NT2/D1 (cell line): ENCODE measurements around the gene HIC1.
"Not testable (repeated sequence)": the region's sequence is repeated elsewhere in the genome, so short reads cannot be mapped to it uniquely, and the experiment has no call there.

Experiments used
- DNase-seq: peaks from one replicate; pipeline ENCODE4 v3.0.0-alpha.2; 2011; ENCODE audit warnings: low read depth, low spot score
- H3K27me3 ChIP-seq: 2 replicates; pipeline ENCODE4 v1.6.0; 2011; ENCODE audit warnings: mild to moderate bottlenecking; ENCODE audit not compliant: insufficient read length, insufficient read depth
- H3K36me3 ChIP-seq: 2 replicates; pipeline ENCODE4 v1.6.1; 2011; ENCODE audit warnings: mild to moderate bottlenecking, low read length, mixed read lengths; ENCODE audit not compliant: insufficient read depth, insufficient read length
- H3K4me1 ChIP-seq: 2 replicates; pipeline ENCODE4 v1.5.1; 2011; ENCODE audit not compliant: insufficient read depth, insufficient read length
- H3K4me3 ChIP-seq: 2 replicates; pipeline ENCODE4 v1.5.1; 2011; ENCODE audit warnings: low read depth; ENCODE audit not compliant: insufficient read length
- H3K9ac ChIP-seq: 2 replicates; pipeline ENCODE4 v1.6.0; 2011; ENCODE audit warnings: low read depth; ENCODE audit not compliant: insufficient read length
- H3K9me3 ChIP-seq: 2 replicates; pipeline ENCODE4 v1.5.1; 2011; ENCODE audit warnings: mild to moderate bottlenecking, low read length; ENCODE audit not compliant: insufficient read depth
- SUZ12 ChIP-seq: IDR thresholded peaks from 2 replicates; pipeline ENCODE4 v1.6.1; 2011; ENCODE audit not compliant: insufficient read length, insufficient read depth; ENCODE audit errors: extremely low read depth
- YY1 ChIP-seq: IDR thresholded peaks from 2 replicates; pipeline ENCODE4 v1.6.1; 2011; ENCODE audit not compliant: insufficient read length, insufficient read depth
- ZNF274 ChIP-seq: IDR thresholded peaks from 2 replicates; pipeline ENCODE4 v1.6.1; 2011; ENCODE audit warnings: mild to moderate bottlenecking, low read depth, low read length

Gene HIC1

DNA sequence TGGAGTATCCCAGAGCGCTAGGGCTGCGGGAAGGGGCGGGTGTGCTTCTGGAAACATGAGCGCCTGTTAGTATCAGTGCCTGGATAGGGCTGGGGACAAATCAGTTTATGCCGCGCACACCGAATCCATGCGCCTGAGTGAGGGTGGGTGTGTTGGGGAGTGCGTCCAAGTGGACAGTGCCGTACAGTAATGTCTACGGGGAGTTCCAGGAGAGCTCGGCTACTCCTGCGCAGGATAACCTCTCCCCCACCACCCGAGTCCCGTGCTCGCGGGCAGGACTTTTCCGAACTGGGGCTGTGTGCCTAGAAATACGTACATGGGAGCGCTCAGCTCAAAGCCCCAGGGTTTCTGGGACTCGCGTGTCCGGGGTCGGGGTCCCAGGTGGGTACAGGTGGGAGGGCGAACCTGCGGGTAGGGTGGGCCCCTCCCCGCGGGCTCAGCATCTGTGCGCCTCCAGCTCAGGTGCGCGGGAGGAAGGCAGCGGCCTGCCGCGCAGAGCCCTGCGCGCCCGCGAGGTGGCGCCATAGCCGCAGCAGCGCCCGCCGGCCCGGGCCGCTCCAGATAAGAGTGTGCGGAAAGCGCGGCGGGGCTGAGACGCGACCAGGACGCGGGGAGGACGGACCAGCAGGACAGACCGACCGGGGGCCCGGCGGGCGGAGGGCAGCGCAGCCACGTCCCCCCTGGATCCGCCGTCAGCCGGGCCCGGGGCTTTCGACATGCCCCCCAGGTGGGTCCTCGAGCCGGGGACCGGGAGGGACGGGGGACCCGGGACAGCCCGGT lies at the start of gene HIC1:
Gene HIC1 (plus strand): TSS at position 592 of the 780 bp plus-strand sequence. CDS start 1,588 bp downstream, outside the sequence.
- H3K27me3 ChIP-seq, result peaks cover 65% of the 10 kb centered on the region
- H3K9ac ChIP-seq, result peak within 1 kb of the TSS; percentile 65
- TF ChIP-seq SUZ12 (peak; percentile 41), YY1 (no peak), ZNF274 (no peak)
- H3K4me3 ChIP-seq, result peak within 1 kb of the TSS; percentile 43
- DNase-seq, result no peak
- peaks cover 15% of the 10 kb centered on the region for H3K4me1 ChIP-seq
- H3K9me3 ChIP-seq, result peaks cover 7% of the 10 kb centered on the region; the same call in 1 of the 2 replicates
- H3K36me3 ChIP-seq, result peaks cover 16% of the 10 kb centered on the region

DNA sequence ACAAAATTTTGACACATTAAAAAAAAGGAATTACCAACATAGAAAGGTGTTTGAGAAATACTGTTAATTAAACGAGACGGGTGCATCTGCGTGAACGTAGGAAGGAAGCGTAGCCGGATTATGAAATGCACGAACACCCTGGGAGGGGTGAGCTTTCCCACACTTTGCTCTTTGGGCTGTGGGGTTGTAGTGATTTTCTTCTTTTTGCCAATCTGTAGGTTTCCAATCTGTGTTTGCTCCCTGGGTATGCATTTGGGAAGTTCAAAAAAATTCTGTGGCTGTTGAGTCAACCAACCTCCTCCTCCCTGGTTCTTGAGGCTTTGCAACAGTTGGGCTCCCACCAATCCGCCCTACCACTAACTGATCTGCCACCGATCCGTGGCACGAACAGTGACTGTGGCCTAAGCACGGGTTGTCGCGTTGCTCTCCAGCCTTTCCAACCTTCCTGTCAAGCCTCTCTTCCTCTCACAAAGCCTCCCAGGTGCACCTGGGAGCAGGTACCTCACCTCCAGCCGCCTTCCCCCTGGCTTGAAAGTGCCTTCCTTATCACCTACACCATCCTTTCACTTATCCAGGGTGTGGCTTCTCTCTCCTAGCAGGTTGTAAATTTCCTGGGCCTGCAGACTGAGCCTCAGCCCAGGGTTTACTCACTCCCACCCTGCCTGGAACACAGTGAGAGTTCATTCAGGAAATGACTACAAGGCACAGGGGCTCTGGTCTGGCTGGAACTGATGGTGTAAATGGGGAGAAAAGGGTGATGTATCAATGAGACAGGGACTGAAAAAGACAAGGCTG lies 46.4 kb upstream of the HIC1 start:
- Histone ChIP-seq H3K9ac (no peak overlapping the region), H3K4me1 (peaks cover 14% of the 10 kb centered on the region), H3K4me3 (no peak overlapping the region), H3K27me3 (no peaks in the 10 kb centered on the region), H3K36me3 (no peaks in the 10 kb centered on the region), H3K9me3 (peaks cover under 1% of the 10 kb centered on the region; the same call in 1 of the 2 replicates)
- no peak for DNase-seq
- TF ChIP-seq SUZ12, result no peak
- no peak for TF ChIP-seq ZNF274
- no peak for TF ChIP-seq YY1

GRCh38 chr17:2009737-2010136 lies 45.2 kb upstream of the HIC1 start:
- Histone ChIP-seq H3K4me3 (no peak overlapping the region), H3K9me3 (peaks cover 9% of the 10 kb centered on the region), H3K36me3 (no peaks in the 10 kb centered on the region), H3K9ac (no peak overlapping the region), H3K4me1 (peaks cover 10% of the 10 kb centered on the region), H3K27me3 (no peaks in the 10 kb centered on the region)
- TF ChIP-seq SUZ12 (no peak), YY1 (no peak), ZNF274 (no peak)
- DNase-seq, result no peak

DNA sequence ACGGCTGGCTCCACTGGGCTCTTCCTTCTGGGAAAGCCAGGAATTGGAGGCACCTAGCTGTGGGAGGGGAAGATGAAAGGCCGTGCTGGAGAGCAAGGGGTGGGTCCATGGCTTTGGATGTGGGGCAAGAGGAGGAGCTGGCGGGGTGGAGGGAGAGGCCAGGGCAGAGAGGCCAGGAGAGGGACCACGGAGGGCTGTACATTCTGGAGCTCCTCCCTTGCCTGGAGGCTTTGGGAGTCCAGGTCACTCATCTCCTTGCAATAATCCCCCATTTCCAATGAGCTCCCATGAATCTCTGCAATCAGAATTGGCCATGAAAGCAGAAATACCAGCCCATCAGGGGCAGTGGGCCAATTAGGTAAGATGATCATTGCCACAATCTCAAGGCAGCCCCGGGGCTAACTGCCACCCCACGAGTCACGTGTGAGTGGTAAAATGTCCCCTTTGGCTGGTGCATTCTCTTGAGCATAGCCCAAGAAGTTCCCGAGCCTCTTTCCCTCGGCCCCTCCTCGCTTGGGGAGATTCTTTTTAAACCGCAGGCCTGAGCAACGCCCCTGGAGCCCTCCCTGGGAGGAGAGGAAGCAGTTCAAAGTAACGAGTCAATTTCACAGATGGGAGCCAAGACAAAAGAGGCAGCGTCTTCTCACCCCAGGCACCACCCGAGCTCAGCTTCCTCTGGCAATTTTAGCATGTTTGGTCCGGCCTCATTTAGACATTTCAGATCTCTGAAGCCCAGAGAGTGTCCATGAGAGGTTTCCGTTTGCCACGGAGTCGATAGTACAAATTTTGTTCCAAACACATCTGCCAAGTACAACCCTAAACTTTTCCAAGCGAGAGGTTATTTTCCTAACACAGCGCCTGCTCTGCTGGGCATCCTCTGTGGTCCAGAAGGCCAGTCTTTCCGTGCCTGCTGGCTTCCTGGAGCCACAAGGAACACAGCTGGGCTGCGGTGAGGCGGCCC lies 43.2 kb upstream of the HIC1 start:
- Histone ChIP-seq H3K4me3 (peak overlapping the region; percentile 4), H3K36me3 (no peaks in the 10 kb centered on the region), H3K27me3 (no peaks in the 10 kb centered on the region), H3K9me3 (peaks cover 9% of the 10 kb centered on the region), H3K4me1 (peaks cover 17% of the 10 kb centered on the region), H3K9ac (peak overlapping the region; percentile 62)
- no peak for TF ChIP-seq YY1
- TF ChIP-seq ZNF274, result no peak
- TF ChIP-seq SUZ12, result no peak
- DNase-seq, result no peak

DNA sequence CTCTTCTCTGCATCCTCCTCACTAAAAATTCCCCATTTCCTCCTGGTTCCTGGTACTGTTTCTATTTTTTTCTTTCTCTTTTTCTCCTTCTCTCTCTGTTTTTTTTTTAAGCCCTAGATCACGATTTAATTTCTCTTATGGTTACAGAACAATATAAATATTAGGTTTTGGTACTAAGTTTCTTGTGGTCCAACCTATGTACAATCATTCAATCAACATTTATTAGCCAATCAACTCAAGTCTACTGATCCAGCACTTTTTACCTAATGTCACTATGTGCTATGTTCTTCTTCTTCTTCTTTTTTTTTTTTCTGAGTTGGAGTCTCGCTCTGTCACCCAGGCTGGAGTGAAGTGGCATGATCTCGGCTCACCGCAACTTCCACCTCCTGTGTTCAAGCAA lies 42.4 kb upstream of the HIC1 start:
- Histone ChIP-seq H3K4me1 (peaks cover 21% of the 10 kb centered on the region), H3K9ac (peak overlapping the region; percentile 62), H3K36me3 (no peaks in the 10 kb centered on the region), H3K27me3 (no peaks in the 10 kb centered on the region), H3K9me3 (peaks cover 9% of the 10 kb centered on the region), H3K4me3 (no peak overlapping the region)
- TF ChIP-seq SUZ12, result no peak
- no peak for TF ChIP-seq YY1
- no peak for TF ChIP-seq ZNF274
- DNase-seq, result no peak

- H3K9me3 ChIP-seq, H3K4me3 ChIP-seq, H3K9ac ChIP-seq, H3K36me3 ChIP-seq, DNase-seq, H3K27me3 ChIP-seq: not testable (repeated sequence)
- H3K4me1 ChIP-seq, result peaks cover 21% of the 10 kb centered on the region
Measured at GRCh38 chr17:2013220-2013993, 41.5 kb upstream of the HIC1 start.
